DMS53 treated with DMSO at 0.1 percent for 48 hours (cell line): ENCODE measurements around the gene TNK2.
A peak's percentile ranks its signal among the peaks of the same experiment; 100 is the strongest.

Experiments used
- DNase-seq: peaks from one replicate; lab custom pipeline; 2025; ENCODE audit not compliant: unreplicated experiment; lab: John Stamatoyannopoulos, UW

TNK2 gene

GRCh38 chr3:195900436-195901355 is 7.7 kb downstream of the TNK2 start:
- no peak for DNase-seq

- no peak for DNase-seq
Measured at GRCh38 chr3:195899701-195900435, 8.5 kb downstream of the TNK2 start.

- no peak for DNase-seq
Measured at GRCh38 chr3:195897853-195898415, 10.4 kb downstream of the TNK2 start.

- no peak for DNase-seq
Measured at GRCh38 chr3:195897081-195897852, 11.1 kb downstream of the TNK2 start.

- DNase-seq, result no peak
Measured at GRCh38 chr3:195896361-195897080, 11.8 kb downstream of the TNK2 start.

- peak; percentile 29 for DNase-seq
Measured at GRCh38 chr3:195895861-195896360, 12.4 kb downstream of the TNK2 start.

GRCh38 chr3:195895078-195895860 is 13.1 kb downstream of the TNK2 start:
- peak; percentile 69 for DNase-seq

GRCh38 chr3:195893916-195894465 is 14.4 kb downstream of the TNK2 start:
- no peak for DNase-seq

- no peak for DNase-seq
Measured at GRCh38 chr3:195893516-195893915, 14.8 kb downstream of the TNK2 start.

GRCh38 chr3:195893044-195893395 is 15.3 kb downstream of the TNK2 start:
- no peak for DNase-seq

- no peak for DNase-seq
Measured at GRCh38 chr3:195892105-195893043, 16.0 kb downstream of the TNK2 start.

GRCh38 chr3:195891431-195892104 is 16.8 kb downstream of the TNK2 start:
- DNase-seq, result no peak

- no peak for DNase-seq
Measured at GRCh38 chr3:195889870-195890295, 18.5 kb downstream of the TNK2 start.

- no peak for DNase-seq
Measured at GRCh38 chr3:195888981-195889869, 19.1 kb downstream of the TNK2 start.

GRCh38 chr3:195888311-195888761 is 20.0 kb downstream of the TNK2 start:
- DNase-seq, result no peak

- no peak for DNase-seq
Measured at GRCh38 chr3:195887670-195888069, 20.7 kb downstream of the TNK2 start.
